ENCODE data around the gene TMEM178B.

Gene TMEM178B

DNA sequence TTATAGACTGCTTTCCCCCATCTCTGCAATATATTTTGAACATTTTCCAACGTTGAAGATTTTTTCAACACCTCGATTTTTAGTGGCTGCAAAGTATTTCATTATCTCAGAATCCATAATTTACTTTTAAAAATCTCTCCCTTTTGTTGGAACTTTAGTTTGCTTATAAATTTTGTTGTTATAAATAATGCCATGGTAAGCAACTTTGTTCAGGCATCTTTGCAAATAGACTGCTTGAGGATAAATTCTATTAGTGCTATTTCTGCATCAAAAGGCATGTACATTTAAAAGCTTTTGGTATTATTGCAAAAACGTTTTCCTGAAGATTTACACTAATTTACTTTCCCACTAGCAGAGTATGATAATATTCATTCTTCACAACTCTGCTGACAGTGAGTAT is 79.4 kb downstream of the TMEM178B start:
- no peaks in the 10 kb centered on the region for H3K4me1 ChIP-seq (ENCODE audit: control insufficient read depth in 5 of 5, insufficient read depth in 5 of 5, low read length in 5 of 5)
- H3K27ac ChIP-seq (ENCODE audit: low read depth, low read length) = no peak overlapping the region
- no peak overlapping the region for H3K4me3 ChIP-seq (ENCODE audit: low read depth in 1 of 5, low read length in 5 of 5)
- H3K9ac ChIP-seq (ENCODE audit: low read length in 5 of 5) = no peak overlapping the region
- H3K9me3 ChIP-seq (ENCODE audit: control insufficient read depth in 5 of 5, low read length in 5 of 5) = no peaks in the 10 kb centered on the region
- no peaks in the 10 kb centered on the region for H3K27me3 ChIP-seq (ENCODE audit: control insufficient read depth in 5 of 5, insufficient read depth in 4 of 5, low read length in 5 of 5)
- no peaks in the 10 kb centered on the region for H3K36me3 ChIP-seq (ENCODE audit: control insufficient read depth in 5 of 5, insufficient read depth in 5 of 5, low read length in 5 of 5)

DNA sequence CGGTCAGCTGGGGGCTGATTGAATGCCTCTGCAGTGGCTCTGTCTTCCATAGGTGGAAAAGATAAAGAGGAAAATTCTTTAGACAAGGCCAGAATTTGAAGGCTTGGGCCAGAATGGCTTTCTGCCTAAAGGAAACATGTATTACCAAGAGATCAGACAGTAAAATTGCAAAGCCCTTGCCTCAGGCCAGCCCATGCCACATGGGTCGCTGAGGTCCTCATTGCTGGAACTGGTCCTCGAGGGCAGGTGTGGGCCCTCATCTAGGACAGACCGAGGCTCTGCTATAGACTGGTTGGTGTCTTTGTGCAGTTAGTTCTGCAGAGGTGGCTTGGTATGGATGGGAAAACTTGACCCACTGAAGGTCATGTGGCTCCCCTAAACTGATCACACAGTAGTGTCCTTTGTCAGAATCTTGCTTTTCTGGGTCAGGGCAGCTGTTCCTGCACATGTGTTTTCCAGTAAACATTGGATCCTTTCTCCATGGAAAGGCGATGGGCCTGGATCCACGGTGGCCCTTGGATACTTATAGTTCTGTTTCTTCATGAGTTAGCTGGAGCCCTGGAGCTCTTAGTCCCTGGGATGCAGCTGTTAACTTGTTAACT is 80.4 kb downstream of the TMEM178B start:
- H3K36me3 ChIP-seq (ENCODE audit: control insufficient read depth in 5 of 5, insufficient read depth in 5 of 5, low read length in 5 of 5) = no peaks in the 10 kb centered on the region
- H3K4me3 ChIP-seq (ENCODE audit: low read depth in 1 of 5, low read length in 5 of 5) = no peak overlapping the region

DNA sequence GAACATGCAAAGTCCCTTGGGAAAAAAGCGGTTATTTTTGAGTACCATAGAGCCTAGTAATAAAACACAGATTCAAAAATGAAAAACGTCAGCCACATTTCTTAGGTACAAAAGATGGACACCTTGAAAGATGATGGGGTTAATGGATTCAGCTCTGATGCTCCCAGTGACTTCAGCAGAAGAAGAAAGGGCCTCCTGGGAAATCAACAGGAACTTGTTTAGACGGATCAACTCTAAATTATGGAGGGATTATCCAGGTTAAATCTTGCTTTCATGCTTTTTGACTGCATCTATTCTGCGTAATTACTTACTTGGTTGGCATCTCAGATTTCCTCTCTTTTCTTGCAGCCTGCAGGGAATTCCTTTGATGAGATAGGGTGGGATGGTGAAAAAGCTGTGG is 82.5 kb downstream of the TMEM178B start:
- Histone ChIP-seq H3K27me3 (ENCODE audit: control insufficient read depth in 5 of 5, insufficient read depth in 4 of 5, low read length in 5 of 5) (peaks cover 0 to 2% (median 0%) of the 10 kb centered on the region in 5 donors), H3K4me1 (ENCODE audit: control insufficient read depth in 5 of 5, insufficient read depth in 5 of 5, low read length in 5 of 5) (no peaks in the 10 kb centered on the region), H3K27ac (ENCODE audit: low read depth, low read length) (no peak overlapping the region), H3K36me3 (ENCODE audit: control insufficient read depth in 5 of 5, insufficient read depth in 5 of 5, low read length in 5 of 5) (no peaks in the 10 kb centered on the region), H3K9ac (ENCODE audit: low read length in 5 of 5) (no peak overlapping the region), H3K4me3 (ENCODE audit: low read depth in 1 of 5, low read length in 5 of 5) (no peak overlapping the region), H3K9me3 (ENCODE audit: control insufficient read depth in 5 of 5, low read length in 5 of 5) (no peaks in the 10 kb centered on the region)

More for the DNA sequence above, 80.4 kb downstream of the TMEM178B start:
- Histone ChIP-seq H3K27me3 (ENCODE audit: control insufficient read depth in 5 of 5, insufficient read depth in 4 of 5, low read length in 5 of 5) (no peaks in the 10 kb centered on the region), H3K4me1 (ENCODE audit: control insufficient read depth in 5 of 5, insufficient read depth in 5 of 5, low read length in 5 of 5) (no peaks in the 10 kb centered on the region), H3K27ac (ENCODE audit: low read depth, low read length) (no peak overlapping the region), H3K9ac (ENCODE audit: low read length in 5 of 5) (no peak overlapping the region), H3K9me3 (ENCODE audit: control insufficient read depth in 5 of 5, low read length in 5 of 5) (no peaks in the 10 kb centered on the region)

DNA sequence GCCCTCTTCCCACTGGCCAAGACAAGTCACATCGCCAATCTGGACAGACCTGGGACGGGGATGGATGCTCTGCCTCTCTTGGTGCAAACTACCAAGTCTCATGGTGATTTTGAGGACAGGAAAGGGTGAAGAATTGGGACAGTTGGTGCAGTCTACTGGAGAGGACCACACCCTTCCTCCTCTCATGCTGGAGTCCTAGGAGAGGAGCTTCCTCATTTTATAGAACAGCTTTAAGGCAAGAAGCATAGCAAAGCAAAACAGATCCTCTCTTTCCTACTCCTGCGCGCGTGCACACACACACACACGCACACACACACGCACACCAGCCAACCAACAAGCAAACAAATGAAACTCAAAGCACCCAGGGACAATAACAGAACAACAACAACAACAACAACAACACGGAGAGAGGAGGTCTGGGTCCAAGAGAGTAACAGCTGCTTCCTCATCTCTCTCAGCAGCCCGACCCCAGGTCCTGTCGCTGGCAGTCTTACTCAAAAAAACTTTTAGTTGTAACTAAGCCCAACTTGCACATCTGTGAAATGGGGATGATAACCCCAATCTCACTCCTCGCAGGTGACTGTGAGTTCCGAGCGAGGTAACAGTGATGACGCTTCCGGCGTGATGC is 83.4 kb downstream of the TMEM178B start:
- Histone ChIP-seq H3K36me3 (ENCODE audit: control insufficient read depth in 5 of 5, insufficient read depth in 5 of 5, low read length in 5 of 5) (no peaks in the 10 kb centered on the region), H3K9ac (ENCODE audit: low read length in 5 of 5) (no peak overlapping the region), H3K4me1 (ENCODE audit: control insufficient read depth in 5 of 5, insufficient read depth in 5 of 5, low read length in 5 of 5) (no peaks in the 10 kb centered on the region), H3K4me3 (ENCODE audit: low read depth in 1 of 5, low read length in 5 of 5) (no peak overlapping the region), H3K27ac (ENCODE audit: low read depth, low read length) (no peak overlapping the region), H3K27me3 (ENCODE audit: control insufficient read depth in 5 of 5, insufficient read depth in 4 of 5, low read length in 5 of 5) (peaks cover 0 to 3% (median 0%) of the 10 kb centered on the region in 5 donors), H3K9me3 (ENCODE audit: control insufficient read depth in 5 of 5, low read length in 5 of 5) (no peaks in the 10 kb centered on the region)

DNA sequence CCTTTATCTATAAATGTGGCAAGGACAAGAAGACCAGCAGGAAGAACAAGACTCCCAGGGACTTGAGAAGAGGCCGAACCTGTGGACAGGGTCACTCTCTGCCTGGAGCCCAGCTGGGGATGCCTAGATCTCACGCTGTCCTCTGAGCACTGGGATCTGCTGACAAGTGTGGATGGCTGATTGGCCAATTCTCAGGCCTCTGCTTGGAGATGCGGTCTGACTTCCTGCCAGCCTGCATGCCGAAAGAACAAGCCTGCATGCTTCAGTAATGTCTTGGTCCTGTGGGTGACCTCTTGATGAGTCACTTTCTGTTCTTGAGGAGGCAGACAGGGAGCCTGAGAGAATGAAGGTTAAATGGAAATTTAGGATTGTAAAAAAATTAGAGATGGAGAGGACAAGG is 84.7 kb downstream of the TMEM178B start:
- Histone ChIP-seq H3K36me3 (ENCODE audit: control insufficient read depth in 5 of 5, insufficient read depth in 5 of 5, low read length in 5 of 5) (no peaks in the 10 kb centered on the region), H3K9me3 (ENCODE audit: control insufficient read depth in 5 of 5, low read length in 5 of 5) (peaks cover 0 to 5% (median 3%) of the 10 kb centered on the region in 5 donors), H3K4me1 (ENCODE audit: control insufficient read depth in 5 of 5, insufficient read depth in 5 of 5, low read length in 5 of 5) (no peaks in the 10 kb centered on the region), H3K4me3 (ENCODE audit: low read depth in 1 of 5, low read length in 5 of 5) (no peak overlapping the region), H3K9ac (ENCODE audit: low read length in 5 of 5) (no peak overlapping the region), H3K27me3 (ENCODE audit: control insufficient read depth in 5 of 5, insufficient read depth in 4 of 5, low read length in 5 of 5) (peaks cover 0 to 3% (median 0%) of the 10 kb centered on the region in 5 donors), H3K27ac (ENCODE audit: low read depth, low read length) (no peak overlapping the region)

DNA sequence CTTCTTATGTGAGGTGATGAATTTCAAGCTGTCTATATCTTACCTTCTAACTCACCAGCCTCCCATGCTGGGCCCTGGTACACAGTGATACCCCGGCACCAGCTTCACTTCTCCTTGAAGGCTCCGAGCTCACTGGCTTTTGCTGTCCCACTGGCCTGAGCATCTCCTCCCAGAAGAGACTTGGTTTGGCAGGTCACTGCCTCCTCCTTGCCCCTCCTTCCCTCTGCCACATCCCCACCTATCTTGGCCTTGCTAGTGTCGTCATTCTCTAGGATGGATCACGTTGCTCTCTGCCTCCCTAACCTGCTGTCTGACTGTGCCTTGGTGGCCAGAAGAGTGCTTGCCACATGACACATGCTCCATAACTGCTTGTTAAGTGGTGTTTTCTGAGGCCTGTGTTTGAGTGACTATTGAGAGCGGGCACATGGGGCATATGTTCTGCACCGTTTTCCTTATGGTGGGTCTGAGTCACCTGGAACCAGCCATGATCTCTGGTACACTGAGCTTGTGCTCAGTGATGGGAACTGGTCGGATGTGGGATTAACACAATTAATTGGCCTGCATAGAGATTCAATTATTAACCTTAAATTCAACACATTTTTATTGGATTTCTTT is 86.5 kb downstream of the TMEM178B start:
- no peak overlapping the region for H3K9ac ChIP-seq (ENCODE audit: low read length in 5 of 5)
- H3K36me3 ChIP-seq (ENCODE audit: control insufficient read depth in 5 of 5, insufficient read depth in 5 of 5, low read length in 5 of 5) = no peaks in the 10 kb centered on the region
- H3K4me1 ChIP-seq (ENCODE audit: control insufficient read depth in 5 of 5, insufficient read depth in 5 of 5, low read length in 5 of 5) = no peaks in the 10 kb centered on the region
- no peak overlapping the region for H3K4me3 ChIP-seq (ENCODE audit: low read depth in 1 of 5, low read length in 5 of 5)
- H3K9me3 ChIP-seq (ENCODE audit: control insufficient read depth in 5 of 5, low read length in 5 of 5) = peaks cover 0 to 5% (median 3%) of the 10 kb centered on the region in 5 donors
- no peak overlapping the region for H3K27ac ChIP-seq (ENCODE audit: low read depth, low read length)
- H3K27me3 ChIP-seq (ENCODE audit: control insufficient read depth in 5 of 5, insufficient read depth in 4 of 5, low read length in 5 of 5) = peaks cover 0 to 3% (median 0%) of the 10 kb centered on the region in 5 donors

DNA sequence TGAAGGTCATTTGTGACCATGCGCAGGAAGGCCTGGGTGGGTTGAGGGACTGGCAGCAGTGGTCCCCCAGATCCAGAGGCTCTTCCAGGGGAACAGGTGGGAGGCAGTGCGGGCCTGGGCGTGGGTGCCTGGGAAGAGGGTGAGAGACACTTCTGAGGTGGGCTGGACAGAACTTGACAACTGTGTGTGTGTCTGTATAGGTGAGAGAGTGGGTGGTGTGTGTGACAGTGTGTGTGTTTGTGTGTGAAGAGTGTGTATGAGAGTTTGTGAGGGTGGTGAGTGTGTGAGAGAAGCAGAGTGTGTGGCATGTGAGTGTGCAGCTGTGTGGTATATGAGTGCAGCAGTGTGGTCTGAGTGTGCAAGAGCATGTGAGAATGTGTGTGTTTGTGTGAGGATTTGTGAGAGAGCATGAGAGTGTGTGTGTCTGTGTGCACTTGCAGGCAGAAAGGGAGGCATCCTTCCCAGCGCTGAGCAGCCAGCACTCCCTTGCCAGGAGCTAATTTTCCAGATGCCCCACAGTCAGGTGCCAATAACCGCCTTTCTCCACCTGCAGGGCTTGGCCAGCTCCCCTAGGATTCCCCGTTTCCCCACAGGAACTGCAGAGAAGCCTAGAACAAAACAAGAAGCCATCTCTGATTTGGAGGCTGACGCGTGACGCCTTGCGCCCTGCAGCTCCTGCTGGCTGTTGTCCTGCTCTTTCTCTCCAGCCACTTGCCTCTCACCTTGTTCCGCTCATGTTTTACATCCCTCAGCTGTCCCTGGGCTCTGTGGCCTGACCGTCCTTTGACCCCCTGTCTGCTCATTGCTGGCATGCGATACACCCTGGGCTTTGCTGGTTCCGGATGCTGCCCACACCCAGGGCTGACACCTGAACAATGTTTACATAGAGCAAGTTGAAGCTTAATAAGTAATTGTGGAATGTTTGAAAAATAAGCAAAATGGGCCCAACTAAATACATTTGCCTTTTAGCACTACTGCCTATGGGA is 88.0 kb downstream of the TMEM178B start:
- H3K27ac ChIP-seq (ENCODE audit: low read depth, low read length) = no peak overlapping the region
- H3K9me3 ChIP-seq (ENCODE audit: control insufficient read depth in 5 of 5, low read length in 5 of 5) = peaks cover 0 to 5% (median 3%) of the 10 kb centered on the region in 5 donors
- no peak overlapping the region for H3K9ac ChIP-seq (ENCODE audit: low read length in 5 of 5)
- H3K36me3 ChIP-seq (ENCODE audit: control insufficient read depth in 5 of 5, insufficient read depth in 5 of 5, low read length in 5 of 5) = no peaks in the 10 kb centered on the region
- H3K4me3 ChIP-seq (ENCODE audit: low read depth in 1 of 5, low read length in 5 of 5) = no peak overlapping the region
- no peaks in the 10 kb centered on the region for H3K4me1 ChIP-seq (ENCODE audit: control insufficient read depth in 5 of 5, insufficient read depth in 5 of 5, low read length in 5 of 5)
- peaks cover 0 to 3% (median 0%) of the 10 kb centered on the region in 5 donors for H3K27me3 ChIP-seq (ENCODE audit: control insufficient read depth in 5 of 5, insufficient read depth in 4 of 5, low read length in 5 of 5)

DNA sequence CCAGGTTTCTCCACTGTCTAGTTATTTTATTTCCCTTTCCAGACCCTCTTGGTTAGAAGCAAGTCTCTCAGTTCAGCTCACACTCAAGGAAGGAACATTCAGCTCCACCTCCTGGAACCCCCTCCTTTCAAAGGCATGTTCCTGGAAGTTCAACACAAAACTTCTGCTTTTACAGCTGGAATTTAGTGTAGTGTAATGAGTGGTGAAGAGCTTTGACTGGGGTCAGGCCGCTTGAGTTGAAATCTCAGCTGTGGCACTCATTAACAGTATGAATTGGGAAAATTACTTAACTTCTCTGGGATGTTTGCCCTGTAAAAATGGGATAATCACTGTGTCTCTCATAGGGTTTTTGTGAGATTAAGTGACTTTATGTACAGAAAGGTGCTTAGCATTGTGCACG is 91.7 kb downstream of the TMEM178B start:
- Histone ChIP-seq H3K9ac (ENCODE audit: low read length in 5 of 5) (no peak overlapping the region), H3K9me3 (ENCODE audit: control insufficient read depth in 5 of 5, low read length in 5 of 5) (peaks cover 0 to 5% (median 3%) of the 10 kb centered on the region in 5 donors), H3K4me3 (ENCODE audit: low read depth in 1 of 5, low read length in 5 of 5) (no peak overlapping the region), H3K27ac (ENCODE audit: low read depth, low read length) (no peak overlapping the region), H3K4me1 (ENCODE audit: control insufficient read depth in 5 of 5, insufficient read depth in 5 of 5, low read length in 5 of 5) (no peaks in the 10 kb centered on the region), H3K27me3 (ENCODE audit: control insufficient read depth in 5 of 5, insufficient read depth in 4 of 5, low read length in 5 of 5) (peaks cover 0 to 3% (median 0%) of the 10 kb centered on the region in 5 donors), H3K36me3 (ENCODE audit: control insufficient read depth in 5 of 5, insufficient read depth in 5 of 5, low read length in 5 of 5) (no peaks in the 10 kb centered on the region)

DNA sequence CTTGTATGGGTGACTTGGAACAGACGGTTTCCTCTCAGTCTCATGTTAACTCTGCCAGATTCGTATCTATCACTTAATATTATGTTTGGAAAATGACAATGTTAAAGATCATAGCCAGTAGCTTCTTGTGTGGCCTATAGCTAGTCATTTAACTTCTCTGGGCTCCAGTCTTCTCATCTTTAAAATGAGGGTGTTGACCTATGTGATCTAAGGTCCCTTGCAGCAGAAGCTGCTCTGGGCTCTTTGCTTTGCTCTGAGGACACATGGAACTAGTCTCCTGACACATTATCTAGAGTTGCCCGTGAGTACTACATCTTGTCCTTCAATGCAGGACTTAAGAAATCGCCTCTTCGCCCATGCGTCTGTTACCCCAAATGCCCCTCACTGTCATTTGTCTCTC is 93.1 kb downstream of the TMEM178B start:
- Histone ChIP-seq H3K9ac (ENCODE audit: low read length in 5 of 5) (no peak overlapping the region), H3K9me3 (ENCODE audit: control insufficient read depth in 5 of 5, low read length in 5 of 5) (peaks cover 0 to 5% (median 3%) of the 10 kb centered on the region in 5 donors), H3K4me1 (ENCODE audit: control insufficient read depth in 5 of 5, insufficient read depth in 5 of 5, low read length in 5 of 5) (no peaks in the 10 kb centered on the region), H3K27ac (ENCODE audit: low read depth, low read length) (no peak overlapping the region), H3K4me3 (ENCODE audit: low read depth in 1 of 5, low read length in 5 of 5) (no peak overlapping the region), H3K36me3 (ENCODE audit: control insufficient read depth in 5 of 5, insufficient read depth in 5 of 5, low read length in 5 of 5) (no peaks in the 10 kb centered on the region), H3K27me3 (ENCODE audit: control insufficient read depth in 5 of 5, insufficient read depth in 4 of 5, low read length in 5 of 5) (no peaks in the 10 kb centered on the region)
